DMS 273 (cell line): ENCODE measurements around the gene NUDT7.

Source experiments
- DNase-seq: peaks from one replicate; lab custom pipeline; 2025; ENCODE audit not compliant: unreplicated experiment; lab: John Stamatoyannopoulos, UW

NUDT7 gene

DNA sequence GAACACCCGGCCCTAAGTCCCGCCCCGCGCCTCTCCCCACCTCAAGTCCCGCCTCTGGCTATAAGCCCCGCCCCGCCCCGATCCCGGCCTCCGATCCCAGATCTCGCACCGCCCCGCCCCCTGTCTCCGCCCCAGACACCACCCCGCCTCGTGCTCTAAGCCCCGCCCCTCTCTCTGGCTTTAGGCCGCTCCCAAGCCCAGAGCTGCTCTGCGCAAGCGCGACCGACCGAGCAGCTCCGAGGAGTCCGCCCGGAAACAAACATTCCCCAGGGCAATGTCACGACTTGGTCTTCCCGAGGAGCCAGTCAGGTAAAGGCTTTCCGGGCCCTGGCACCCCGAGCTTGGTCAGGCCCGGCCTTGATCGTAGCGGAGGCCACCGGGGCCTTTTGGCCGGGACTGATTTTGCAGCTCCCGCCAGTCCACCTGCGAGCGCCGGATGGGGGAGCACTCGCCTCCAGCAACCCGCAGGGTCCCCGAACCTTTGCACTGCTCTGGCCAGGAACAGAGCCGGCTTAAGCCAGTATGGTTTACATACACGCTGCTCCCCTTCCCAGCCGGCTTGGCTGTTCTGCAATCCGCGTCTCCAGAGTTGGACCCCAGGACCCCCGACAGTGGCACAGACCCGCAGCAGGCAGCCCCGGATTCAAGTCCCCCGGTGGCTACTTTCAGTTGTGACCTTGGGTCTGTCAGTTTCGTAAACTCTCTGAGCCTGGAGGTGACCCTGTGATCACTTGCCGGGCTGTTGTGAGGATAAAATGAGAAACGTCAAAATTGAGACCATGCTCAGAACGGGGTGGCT is at the start of gene NUDT7:
TSS of gene NUDT7 (plus strand) at position 206 of the 799 bp plus-strand sequence. CDS start at position 275, 69 bp downstream.
- peak; percentile 98 for DNase-seq

DNA sequence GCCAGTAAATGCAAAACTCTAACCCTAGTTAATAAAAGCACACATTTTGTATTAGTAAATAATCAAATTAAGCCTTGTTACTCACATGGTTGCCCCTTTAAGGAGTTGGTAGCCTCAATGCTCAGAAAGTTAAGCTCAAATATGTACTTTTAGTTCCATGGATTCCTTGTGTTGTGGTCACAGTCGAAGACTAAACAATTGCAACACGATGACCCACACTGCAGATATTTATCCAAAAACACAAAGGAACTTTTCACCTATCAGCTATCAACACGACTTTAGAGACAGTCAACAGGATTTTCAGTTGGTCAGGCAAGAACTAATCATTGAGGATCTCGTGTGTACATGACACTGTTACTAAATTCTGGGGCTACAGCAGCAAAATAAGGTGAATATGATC is 47.4 kb upstream of the NUDT7 start:
- DNase-seq = no peak

DNA sequence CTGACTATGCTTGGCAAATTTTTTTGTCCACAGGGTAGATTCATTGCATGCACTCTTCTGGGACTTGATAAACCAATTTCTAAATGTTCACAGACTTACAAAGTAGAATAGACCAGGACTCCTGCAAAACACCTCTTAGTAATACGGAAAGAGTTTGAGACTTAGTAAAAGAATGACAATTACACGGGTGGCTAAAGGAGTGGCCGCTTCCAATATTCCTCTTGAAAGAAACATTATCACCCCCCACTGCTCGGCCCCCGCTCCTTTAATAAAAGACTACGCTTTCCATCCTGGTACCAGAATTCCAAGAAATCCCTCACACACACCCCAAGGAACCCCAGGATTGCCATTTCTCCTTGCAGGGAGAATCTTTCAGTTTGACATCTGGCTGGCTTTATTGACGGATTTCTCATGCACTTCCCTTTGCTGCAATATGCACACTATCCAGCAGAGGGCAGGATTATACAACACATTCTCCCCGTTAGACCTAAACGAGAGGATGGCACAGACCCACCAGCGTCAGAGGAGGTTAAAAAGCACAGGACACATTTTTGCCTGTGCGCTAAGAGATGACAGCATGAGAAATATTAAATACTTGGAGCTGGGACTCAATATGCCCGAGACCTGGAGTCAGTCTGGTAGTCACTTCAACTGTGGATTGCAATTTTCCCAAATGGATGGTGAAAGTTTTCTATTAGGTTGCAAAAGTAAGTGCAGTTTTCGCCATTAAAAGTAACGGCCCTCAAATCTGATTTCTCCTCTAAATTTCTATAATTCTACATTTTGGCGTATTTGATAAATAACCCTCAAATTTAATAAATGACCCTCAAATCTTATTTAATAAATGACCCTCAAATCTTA is 46.6 kb upstream of the NUDT7 start:
- peak; percentile 89 for DNase-seq

DNA sequence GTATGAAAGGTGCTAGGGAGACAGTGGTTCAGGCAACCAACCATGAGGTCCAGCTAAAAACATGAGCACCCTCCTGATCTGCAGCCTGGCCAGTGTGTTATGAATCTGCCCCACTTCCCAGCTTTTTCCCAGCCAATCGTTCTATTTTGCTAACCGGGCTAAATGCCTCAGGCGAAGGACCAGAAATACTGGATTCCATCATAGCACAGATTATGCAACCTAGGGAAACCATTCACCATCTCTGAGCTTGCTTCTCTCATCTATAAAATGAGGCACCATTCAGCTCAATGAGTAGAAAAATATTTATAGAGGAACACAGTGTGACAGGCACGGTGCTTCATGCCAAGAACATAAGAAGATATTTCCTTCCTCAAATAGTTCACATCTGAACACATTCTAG is 45.2 kb upstream of the NUDT7 start:
- DNase-seq = no peak

DNA sequence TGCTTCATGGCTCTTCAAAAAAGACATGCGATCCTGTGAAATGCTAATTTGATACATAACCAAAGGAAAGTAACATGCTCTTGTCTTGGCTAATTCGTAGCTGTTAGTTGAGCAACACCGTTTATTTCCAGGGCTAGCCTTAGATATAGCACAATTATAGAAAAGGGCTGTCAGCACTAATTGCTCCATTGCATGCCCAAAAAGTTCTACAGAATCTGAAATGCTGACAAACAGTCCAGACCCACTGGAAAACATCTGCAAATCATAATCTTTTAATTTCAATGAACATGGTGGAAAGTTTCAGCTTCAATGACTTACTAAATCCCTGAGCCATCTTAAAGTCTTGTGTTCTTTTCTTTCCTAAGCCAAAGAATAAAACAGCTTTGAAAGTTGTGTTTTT is 42.9 kb upstream of the NUDT7 start:
- no peak for DNase-seq

DNA sequence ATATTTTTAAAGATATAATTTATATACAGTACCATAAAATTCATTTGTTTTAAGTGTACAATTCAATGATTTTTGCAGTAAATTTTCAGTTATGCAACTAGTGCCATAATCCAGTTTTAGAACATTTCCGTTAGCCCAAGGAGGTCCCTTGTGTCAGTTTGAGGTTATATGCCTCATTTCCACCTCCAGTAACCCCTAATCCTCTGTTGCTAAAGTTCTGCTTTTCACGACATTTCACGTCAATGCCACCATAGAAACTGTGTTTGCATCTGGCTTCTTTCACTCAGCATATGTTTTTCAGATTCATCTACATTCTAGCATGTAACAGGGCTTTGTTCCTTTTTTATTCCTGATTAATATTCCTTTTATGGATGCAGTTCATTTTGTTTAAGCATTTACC is 42.4 kb upstream of the NUDT7 start:
- DNase-seq = no peak

DNA sequence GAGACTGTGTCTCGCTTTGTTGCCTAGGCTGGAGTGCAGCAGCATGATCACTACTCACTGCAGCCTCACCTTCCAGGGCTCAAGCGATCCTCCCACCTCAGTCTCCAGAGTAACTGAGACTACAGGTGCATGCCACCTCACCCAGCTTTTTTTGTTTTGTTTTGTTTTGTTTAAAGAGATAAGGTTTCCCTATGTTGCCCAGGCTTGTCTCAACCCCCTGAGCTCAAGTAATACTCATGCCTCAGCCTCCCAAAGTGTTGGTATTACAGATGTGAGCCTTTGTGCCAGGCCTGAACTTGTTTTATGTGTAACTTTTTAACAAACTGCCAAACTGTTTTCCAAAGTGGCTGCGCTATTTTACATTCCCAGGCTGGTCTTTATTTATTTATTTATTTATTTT is 41.8 kb upstream of the NUDT7 start:
- no peak for DNase-seq

DNA sequence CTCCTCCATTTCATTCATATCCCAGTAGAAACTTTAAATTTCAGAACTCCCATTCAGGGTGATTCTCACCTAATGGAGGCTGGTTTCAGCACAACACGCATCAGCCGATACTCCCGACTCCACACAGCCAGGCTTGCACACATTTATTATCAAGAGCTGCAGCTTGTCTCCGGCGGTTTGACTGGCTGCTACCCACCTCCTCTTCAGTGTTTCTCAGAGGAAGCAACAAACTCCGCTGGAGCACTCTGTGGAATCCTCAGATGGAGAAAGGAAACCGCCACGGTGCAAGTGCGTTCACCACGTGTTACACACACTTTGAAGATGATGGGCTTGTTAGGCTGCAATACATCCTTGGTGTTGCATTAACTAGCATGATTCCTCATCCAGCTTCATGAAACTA is 39.7 kb upstream of the NUDT7 start:
- DNase-seq = no peak

DNA sequence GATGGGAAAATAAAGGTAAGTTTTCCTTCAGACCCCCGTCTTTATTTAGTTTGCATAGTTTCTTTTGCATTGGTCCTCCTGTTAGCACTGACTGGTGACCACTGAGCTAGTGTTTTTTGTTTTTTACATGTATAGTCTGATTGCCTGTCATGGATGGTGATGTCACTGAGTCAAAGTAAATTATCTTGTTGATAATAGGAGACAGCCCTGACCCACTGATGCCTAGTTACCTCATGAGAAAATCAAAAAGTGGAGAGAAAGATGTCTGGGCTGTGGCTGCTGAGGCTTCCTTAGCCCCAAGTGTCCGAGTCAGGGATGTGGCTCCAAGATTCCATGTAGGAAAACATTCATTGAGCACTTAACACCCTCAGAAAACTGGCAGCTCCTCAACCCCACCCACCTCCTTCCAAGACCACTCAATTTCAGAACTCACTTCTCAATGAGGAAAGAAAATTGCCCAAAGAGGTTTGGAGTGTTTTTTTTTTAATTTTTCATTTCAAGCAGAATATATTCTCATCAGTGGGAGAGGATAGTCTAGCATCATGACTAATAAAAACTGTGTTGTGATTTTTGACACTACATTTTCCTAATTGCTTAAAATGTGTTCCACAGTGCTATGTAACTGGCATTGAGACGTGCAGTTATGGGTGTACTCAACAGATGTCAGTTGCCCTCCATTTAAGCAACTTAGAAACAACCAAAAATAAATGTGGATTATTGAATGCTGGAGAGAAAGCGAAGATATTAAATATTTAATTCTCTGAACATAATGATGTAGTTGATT is 38.7 kb upstream of the NUDT7 start:
- DNase-seq = no peak

DNA sequence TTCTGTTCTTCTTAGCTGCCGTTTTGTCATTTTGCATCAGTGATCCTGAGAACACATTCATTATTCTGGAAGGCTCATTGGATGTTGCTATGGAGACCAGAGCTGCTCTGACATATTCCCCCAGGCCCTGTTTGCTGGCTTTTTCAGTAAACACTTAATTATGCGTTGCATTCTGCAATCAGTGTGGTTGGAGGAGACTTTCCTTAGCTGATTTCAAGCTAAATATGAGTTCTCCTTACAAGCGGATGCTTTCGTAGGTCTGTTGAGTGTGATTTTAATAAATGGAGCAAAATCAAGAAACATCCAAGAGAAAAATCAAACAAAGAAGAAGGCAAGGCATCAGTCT is 38.2 kb upstream of the NUDT7 start:
- peak; percentile 20 for DNase-seq

DNA sequence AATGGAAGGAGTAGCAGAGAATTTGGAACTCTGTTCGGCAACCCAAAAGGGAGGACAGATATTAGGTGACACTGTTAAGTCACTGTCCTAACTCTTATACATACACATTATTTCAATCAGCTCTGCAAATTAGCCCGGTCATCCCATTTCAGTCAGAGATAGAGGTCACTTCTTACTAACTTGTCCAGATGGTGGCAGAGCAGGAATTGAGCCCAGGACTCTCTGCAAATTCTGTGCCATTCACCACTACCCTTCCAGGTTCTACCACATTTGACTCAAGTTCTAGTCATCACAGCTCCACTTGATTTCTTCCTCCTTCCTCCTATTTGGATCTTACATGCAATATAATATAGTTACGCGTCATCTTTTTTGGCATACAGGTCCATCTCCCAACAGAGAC is 35.9 kb upstream of the NUDT7 start:
- DNase-seq = no peak

DNA sequence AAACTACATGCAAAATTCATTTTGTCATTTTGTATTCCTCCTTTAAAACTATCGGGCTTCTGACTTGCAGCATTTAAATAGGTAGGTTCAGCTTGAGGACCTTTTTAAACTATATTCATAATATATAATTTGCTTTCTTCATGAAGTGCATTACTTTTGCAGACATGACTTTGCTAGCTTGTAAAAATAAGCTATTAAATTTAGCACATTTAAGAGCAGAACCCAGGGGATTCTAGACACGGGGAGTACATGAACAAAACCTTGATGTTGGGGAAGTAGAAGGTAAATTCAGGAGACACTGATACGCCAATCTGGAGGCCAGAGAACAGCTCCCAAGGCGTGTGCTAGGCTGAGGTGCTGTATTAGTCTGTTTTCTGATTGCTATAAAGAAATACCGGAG is 32.3 kb upstream of the NUDT7 start:
- no peak for DNase-seq

DNA sequence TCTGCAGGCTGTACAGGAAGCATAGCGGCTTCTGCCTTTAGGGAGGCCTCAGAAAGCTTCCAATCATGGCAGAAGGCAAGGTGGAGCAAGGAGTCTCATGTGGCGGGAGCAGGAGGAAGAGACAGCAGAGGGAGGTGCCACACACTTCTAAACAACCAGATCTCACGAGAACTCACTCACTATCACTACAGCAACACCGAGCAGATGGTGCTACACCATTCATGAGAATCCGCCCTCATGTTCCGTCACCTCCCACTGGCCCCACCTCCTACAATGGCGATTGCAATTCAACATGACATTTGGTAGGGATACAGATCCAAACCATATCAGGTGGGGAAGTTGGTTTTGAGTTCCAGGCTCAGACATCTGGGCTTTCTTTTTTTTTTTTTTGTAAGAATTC is 31.9 kb upstream of the NUDT7 start:
- DNase-seq = peak; percentile 21

DNA sequence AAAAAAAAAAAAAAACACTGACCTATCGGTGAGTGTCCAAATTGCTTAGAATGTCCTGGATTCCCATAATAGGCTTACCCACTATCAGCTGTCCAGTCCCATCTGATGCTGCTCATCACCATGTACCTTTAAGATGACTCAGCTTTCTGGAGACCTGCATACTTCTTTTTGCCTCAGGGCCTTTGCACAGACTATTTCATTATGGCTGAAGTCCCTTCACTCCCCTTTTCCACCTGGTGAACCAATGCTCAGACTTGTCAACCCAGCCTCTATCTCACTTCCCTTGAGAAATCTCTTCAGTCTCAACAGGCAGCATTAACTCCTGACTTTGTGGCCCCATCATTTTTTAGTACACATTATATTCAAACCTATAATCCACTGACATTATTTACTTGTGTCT is 29.7 kb upstream of the NUDT7 start:
- no peak for DNase-seq

DNA sequence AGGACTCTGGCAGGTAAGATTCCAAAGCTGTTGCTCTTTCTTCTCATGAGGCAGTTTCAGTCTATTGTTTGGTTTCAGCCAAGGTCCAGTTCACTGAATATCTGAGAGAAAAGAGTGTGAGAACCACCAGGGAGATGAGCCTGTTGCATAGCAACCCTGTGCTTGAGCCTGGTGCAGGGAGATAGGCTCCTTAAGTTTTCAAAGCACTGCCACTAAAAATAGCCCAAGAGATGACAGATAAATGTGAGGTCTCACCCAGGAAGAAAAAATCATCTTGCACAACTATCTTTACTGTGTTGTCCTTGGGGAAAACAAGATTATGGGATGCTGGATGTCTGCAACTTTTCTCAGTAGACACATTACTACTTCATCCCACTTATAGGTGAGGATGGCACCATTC is 26.2 kb upstream of the NUDT7 start:
- DNase-seq = no peak

DNA sequence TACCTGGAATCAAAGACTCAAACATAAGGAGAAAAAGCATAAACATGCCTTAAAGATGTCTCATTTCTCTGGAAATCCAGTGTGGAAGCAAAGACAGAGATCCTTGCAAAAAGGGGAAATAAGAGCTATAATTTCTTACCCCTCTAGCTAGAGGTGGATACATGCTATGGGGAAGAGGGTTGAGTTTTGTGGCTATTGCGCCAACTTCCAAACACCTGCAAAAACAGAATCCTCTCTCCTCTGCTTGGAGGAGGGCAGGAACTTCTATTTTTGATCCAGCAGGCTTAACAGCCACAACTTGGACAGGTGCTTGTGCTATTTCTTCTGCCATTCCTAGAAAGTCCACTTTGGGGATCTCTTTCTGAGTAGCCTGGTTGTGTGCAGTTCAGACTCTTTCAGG is 21.5 kb upstream of the NUDT7 start:
- no peak for DNase-seq

DNA sequence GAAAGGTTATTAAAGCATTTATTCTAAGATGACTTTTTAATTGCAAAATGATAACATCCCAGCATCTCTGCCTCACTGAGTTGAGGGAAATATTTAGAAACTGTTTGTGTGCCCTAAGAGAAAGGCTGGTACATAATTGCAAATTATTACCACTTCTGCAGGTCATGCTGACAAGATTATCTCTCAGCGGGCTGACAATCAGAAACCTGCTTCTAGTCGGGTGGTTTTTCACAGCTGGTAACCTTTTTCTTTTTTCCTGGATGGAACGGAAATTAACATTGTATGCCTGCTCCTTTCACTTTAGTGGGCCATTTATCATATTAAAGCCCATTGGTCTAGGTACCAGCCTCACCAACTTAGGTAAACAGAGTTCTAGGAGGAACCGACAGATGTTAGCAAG is 17.0 kb upstream of the NUDT7 start:
- no peak for DNase-seq

DNA sequence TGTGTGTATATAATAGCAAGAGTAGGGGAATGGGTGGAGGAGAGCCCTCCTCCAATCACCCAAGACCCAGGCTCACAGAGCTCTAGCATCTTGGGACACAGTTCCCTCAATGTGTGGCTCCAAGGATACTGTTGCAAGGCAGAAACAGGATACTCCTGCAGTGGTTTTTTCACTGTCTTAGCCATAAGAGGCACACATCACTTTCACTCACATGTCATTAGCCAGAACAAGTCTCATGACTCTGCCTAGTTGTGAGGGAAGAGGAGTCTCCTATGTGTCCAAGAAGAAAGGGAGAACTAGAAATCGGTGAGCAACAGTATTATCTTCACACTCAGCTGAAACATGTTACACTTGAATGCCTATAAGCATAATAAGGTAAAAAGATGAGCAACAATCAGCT is 11.1 kb upstream of the NUDT7 start:
- no peak for DNase-seq

DNA sequence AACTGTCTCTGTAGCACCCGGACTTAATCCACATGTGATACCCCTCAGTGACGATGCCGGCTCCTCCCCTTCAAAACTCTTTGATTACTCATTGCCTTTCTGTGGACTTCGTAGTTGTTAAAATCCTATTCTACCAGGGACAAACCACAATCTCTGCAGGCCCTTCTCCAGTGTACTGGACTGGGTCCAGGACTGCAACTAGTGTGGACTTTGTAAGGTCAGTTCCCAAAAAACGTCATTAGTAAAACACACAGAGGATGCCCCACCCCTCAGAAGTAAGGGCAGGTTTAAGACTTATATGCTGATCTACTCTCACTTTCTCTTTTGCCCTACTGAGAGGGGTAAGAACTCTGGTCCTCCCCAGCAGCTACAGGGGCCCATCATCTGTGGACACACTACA is 10.5 kb upstream of the NUDT7 start:
- DNase-seq = no peak

DNA sequence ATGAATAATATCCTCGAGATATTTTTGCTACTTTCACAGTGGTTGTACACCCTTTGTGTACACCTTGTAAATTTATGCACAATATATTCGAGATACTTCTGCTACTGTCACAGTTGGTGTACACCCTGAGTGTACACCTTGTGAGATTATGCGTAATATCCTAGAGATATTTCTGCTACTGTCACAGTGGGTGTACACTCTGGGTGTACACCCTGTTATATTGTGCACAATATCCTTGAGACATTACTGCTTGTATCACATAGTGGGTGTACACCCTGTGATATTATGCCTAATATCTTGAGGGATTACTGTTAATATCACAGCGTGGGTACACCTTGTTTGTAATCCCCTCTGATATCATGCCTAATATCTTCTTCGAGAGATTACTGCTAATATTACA is 7.2 kb upstream of the NUDT7 start:
- no peak for DNase-seq

DNA sequence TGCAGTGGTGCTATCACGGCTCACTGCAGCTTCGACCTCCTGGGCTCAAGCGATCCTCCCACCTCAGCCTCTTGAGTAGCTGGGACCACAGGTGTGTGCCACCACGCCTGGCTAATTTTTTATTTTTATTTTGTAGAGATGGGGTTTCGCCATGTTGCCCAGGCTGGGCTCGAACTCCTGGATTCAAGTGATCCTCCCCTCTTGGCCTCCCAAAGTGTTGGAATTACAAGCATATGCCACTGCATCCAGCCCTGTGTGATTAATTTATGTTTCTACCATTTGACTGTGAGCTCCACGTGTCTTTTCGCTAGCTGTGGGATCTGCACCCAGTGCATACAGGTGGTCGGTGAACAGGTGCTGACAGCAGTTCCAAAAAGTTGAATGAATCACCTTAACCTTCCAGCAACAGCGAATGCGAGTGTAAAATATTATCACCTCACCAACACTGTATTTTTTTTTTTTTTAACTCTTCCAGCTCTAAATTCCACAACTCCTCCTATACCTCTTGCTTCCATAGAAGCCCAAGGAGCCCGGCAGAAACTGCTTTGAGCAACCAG is 484 bp upstream of the NUDT7 start:
- DNase-seq = no peak
